ENCODE measurements around the gene RNU1-3.
"Not testable (repeated sequence)": the region's sequence is repeated elsewhere in the genome, so short reads cannot be mapped to it uniquely, and the experiment has no call there.

The RNU1-3 gene

DNA sequence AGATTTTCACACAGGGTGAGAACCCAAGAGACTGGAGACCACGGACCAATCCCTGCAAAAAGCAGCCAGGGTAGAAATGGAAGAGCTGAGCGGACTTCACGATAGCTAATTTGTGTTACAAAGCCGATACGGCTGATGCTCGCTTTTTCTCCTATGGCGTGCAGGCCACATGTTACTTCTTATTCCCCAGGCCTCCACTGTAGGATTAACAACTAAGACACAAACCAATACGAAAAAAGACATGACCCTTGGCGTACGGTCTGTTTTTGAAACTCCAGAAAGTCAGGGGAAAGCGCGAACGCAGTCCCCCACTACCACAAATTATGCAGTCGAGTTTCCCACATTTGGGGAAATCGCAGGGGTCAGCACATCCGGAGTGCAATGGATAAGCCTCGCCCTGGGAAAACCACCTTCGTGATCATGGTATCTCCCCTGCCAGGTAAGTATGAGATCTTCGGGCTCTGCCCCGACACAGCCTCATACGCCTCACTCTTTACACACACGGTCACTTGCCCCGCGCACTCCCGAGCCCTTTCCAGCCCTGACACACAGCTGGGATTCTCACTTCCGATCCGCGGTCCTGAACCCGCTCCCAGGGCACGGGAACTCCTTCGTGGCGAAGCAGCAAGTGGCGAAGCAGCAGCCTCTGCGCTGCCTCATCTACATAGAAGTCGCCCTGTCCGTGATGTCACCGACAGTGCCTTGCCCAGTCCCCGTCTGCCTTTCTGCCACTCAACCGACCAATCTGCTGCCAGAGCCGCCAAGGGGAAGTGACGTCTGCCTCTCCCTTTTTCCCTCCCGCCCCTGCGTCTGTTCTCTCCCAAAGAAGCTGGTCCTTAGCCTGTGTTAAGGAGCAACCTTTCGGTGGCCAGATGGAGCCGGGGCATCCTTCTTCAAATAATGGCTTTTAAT is at the start of gene RNU1-3:
RNU1-3 (minus strand) TSS at position 447 of the 912 bp plus-strand sequence.
- not testable (repeated sequence) for DNase-seq (ENCODE audit: low read depth, low spot score)

DNA sequence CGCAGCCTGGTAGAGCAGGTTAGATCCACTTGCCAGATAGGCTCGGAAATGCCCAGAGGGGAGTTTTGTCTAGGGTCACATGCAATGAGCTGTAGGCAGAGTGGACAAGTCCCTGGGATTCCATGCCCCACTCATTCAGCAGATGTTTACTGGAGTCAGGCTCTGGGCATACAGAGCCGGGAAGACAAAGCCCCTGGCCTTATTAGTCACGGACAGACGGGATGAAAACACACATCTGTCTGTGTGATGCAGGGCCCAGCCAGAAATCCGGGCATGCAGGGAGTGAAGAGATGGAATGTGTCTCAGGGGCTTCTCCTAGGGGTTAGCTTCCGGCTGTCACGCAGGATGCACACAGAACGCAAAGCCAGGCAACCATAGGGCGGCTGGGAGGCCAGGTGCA is 46.7 kb upstream of the RNU1-3 start:
- not testable (repeated sequence) for DNase-seq (ENCODE audit: low read depth, low spot score)

DNA sequence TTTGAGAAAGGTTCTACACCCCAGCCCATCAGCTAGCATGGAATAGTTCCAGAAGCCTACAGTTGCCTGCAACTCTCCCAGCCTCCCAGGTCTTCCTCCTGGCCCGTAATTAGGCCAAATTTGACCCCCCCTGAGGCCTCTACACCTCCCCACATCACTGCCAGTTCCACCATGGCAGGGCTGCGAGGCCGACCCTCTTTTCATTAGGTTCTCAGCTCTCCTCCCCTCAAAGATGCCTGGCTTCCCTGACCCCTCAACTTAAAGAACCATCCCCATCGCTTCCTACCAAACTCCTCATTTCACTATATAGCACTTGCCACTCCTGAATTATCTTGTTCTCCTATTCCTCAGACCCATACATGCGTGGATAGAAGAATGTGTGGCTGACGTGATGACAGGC is 46.2 kb upstream of the RNU1-3 start:
- DNase-seq (ENCODE audit: low read depth, low spot score): not testable (repeated sequence)

DNA sequence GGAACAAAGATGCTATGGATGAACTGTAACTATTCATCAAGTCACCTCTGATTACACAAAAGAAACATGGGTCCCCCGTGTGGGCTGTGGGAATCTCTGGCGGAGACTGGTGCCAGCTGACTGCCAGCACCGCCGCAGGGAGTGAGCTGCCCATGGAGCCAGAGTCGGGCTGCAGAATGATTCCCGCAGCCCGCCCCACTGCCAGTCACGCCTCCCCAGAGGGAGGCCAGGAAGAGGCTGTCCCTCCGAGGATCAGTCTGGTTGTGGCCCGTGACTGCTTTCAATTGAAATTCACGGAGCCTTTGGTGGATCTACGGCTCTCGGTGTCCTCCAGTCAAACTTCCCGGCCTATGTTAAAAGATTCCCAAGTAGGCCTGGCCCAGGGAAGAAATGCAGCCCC is 45.8 kb upstream of the RNU1-3 start:
- DNase-seq (ENCODE audit: low read depth, low spot score): not testable (repeated sequence)

DNA sequence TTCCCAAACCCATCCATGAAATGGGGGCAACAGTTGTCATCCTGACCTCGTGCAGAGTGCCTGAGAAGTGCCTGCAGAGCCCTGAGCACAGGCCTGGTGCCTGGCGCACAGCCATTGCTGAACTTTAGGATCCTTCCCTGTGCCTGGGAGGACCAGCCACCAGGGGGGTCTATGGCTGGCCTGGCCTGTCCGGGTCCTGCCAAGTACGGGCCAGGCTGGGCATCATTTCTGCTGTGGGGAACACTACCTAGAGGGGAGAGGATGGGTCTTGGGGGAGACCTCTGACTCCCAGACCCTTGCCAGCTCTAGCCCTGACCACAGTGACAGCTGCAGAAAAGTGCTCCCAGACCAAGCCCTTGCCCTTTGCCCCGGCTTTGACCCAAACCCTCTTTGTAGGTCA is 45.4 kb upstream of the RNU1-3 start:
- not testable (repeated sequence) for DNase-seq (ENCODE audit: low read depth, low spot score)

DNA sequence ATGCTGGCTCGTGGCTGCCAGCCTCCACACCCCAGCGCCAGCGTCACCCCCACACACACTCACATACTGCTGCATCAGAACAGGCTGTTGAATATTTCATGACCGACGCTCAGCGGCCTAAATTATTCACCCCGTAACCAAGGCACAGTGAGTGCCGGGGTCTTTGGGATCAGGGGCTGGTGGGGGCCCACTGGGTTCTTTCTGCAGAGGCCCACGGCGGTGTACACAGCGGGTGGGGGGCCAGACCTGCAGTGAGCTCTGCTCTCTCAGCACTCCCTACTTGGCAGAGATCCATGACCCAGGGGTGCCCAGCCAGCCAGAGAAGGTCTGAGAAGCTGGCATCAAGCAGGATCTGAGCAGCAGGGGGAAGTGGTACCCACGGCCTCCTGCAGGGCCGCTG is 43.9 kb upstream of the RNU1-3 start:
- DNase-seq (ENCODE audit: low read depth, low spot score): not testable (repeated sequence)

DNA sequence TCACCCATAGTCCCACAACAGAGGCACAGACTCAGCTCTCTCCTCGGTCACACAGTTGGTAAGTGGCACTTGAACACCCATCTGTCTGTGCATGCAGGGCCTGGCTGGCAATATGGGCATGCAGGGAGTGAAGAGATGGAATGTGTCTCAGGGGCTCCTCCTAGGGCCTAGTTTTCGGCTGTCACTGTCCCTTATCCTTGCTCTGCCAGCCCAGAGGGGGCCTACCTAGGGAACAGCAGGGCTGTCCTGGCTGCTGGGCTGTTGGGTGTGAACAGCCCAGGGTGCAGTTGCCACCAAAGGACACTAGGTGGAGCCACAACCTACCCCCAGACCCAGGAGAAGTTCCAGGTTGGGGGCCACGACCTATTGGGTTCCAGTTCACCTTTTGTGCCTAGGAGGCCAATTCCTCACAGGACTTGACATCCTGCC is 42.9 kb upstream of the RNU1-3 start:
- DNase-seq (ENCODE audit: low read depth, low spot score): not testable (repeated sequence)

DNA sequence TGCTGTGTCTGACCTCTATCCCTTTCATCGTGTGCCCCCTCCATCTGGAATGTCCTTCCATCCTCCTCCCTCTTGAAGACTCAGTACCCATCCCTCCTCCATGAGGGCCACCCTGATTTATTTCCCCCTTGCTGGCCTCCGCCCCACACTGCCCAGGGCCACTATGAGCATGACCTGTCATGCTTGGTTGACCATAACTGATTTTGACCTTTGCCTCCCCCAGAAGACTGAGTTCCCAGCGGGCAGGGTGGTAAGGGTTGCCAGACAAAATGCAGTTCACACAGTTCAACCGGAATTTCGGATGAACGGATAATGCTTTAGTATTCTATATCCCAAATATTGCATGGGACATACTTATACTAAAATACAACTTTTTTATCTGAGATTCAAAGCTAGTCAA is 42.0 kb upstream of the RNU1-3 start:
- DNase-seq (ENCODE audit: low read depth, low spot score): not testable (repeated sequence)

DNA sequence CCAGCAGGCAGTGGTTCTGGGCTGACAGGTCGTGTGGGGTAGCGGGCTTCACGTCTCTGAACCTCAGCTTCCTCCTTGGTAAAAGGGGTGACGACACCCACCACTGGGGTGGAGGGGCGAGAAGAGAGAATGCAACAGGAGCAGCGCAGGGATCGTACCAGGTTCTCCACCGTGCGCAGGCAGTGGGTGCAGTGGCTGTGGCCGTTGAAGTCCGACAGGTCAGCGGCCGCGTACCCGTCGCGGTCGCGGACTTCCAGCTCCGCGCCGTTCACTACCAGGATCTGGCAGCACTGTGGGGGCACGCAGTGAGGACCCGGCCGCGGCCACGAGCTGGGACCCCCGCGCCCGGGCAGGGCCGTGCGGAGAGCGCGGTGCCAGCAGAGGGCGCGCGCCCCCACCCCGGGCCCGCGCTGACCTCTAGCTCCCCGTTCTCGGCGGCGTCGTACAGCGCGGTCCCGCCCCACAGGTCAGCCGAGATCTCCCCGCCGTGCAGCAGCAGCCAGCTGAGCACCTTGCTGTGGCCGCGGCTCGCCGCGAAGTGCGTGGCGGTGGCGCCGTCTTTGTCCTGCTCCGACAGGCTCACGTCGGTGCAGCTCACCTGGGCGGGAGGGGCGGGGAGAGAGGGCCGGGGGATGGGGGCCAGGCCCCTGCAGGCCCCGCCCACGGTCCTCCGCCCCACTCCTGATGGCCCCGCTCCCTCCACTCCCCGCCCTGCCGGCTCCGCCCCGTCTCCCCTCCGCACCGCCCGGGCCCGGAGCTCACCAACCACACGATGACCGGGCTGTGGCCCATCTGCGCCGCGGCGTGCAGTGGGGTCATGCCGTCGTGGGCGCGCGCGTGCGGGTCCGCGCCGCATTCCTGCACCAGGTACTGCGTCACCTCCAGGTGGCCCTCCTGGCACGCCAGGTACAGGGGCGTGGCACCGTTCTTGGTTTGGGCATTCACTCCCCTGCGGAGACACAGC is 40.7 kb upstream of the RNU1-3 start:
- not testable (repeated sequence) for DNase-seq (ENCODE audit: low read depth, low spot score)

DNA sequence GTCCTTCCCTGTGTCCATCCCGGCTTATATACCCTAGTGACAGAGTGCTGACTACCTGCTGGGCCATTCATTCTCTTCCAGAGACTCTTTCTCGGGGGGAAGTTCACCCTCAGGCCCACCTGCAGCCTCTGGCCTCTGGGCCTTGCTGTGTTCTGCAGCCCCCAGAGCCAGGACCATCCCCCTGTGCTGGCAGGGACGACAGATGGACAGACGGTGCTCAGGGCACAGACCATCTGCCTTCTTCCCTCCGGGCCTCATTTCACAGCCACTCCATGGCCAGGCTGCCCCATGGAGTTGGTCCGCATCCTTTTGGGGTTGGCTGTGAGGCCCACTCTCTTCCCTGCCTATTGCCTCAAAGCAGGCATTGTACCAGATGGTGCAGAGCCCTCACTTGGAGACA is 39.6 kb upstream of the RNU1-3 start:
- DNase-seq (ENCODE audit: low read depth, low spot score): not testable (repeated sequence)

DNA sequence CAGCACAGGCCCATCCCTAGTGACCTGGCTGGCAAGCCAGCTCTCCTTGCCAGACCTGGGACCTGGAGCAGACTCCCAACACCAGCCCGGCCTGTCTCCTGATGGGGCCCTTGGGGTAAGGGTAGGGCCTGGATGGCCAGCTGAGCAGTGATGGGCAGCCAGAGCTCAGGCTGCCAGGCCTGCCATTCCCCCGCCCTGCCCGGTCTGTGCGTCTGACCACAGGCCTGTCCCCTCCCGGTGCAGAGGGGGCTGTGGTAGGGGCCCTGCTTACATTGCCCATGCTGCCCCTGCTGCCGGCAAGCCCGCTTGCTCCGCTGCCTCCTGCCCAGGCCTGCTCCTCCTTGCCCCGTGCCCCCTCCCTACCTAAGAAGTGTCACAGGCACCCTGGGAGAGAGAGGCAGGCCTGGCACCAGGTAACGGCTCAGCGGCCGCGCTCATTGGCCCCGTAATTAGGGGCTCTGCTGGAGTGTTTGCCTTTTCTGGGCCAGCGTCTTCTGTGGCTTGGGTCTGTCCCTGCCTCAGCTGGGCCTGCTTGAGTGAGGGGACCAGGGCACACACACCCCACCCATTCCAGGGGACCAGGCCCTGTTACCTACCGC is 37.9 kb upstream of the RNU1-3 start:
- not testable (repeated sequence) for DNase-seq (ENCODE audit: low read depth, low spot score)

DNA sequence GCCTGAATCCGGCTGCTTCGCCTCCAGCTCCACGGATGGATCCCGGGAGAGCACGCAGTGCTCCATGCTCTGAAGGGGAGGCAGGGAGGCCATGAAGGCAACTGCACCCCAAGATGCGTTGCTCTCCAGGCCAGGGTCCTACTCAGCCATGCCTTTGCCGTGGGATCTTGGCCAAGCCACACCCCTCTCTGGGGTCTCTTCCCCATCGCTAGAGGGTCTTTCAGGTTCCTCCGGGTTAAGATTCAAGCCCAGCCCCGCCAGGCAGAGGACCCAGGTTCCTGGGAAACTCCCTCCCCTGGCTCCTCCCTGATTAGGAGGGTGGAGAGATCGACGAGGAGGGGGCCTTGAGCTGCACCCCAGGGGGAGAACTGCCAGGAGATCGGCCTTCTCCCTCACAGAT is 37.3 kb upstream of the RNU1-3 start:
- not testable (repeated sequence) for DNase-seq (ENCODE audit: low read depth, low spot score)

DNA sequence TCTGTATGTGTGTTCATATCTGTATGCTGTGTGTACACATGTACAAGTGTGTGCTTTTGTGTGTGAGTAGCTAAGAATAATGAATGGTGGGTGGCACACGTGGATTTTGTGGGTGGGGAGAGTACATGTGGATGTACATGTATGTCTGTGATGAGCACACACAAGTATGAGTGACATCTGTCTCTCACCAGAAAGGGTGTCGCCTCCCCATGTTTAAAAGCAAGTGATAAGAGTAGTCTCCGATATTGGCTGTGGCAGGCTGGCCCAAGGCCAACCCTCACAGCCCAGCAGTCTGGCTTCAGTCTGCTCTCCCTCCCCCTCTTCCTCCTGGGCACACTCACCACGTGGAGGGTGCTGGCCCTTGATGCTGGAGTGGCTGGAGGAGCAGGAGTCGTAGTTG is 36.9 kb upstream of the RNU1-3 start:
- DNase-seq (ENCODE audit: low read depth, low spot score): not testable (repeated sequence)

DNA sequence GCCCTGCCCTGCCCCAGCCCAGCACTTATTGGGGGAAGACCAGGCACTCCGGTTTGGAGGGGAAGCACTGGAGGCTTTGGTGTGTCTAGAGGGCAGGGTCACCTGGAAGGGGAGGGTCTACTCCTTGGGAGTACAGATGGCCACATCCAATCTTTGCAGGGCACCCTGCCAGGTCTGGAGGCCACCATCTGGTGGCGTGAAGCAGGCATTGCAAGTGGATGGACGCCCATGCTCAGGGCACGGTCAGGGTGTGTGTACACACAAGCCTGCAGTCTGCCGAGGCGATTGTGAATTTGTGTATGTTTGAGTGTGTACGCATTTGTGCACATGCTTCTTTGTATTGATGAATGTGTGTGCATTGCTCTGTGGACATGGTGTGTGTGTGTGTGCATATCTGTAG is 36.4 kb upstream of the RNU1-3 start:
- not testable (repeated sequence) for DNase-seq (ENCODE audit: low read depth, low spot score)

DNA sequence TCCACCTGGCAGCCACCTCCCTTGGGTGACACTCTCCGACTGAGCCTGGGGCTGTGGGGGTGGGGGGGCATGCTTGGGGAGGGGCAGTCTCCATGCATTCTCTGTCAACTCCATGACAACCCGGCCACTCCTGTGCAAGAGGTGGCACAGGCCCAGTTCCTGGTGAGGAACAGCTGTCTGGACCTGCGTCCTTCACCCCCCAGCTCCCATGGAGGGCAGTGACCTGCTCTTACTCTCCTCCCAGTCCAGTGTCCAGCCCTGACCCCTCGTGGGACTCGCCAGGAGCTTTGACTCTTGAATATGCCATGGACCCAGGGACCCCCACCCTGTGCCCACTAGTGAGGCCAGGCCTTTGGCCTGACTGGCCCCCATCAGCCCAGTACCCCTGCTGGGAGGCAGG is 35.5 kb upstream of the RNU1-3 start:
- not testable (repeated sequence) for DNase-seq (ENCODE audit: low read depth, low spot score)

DNA sequence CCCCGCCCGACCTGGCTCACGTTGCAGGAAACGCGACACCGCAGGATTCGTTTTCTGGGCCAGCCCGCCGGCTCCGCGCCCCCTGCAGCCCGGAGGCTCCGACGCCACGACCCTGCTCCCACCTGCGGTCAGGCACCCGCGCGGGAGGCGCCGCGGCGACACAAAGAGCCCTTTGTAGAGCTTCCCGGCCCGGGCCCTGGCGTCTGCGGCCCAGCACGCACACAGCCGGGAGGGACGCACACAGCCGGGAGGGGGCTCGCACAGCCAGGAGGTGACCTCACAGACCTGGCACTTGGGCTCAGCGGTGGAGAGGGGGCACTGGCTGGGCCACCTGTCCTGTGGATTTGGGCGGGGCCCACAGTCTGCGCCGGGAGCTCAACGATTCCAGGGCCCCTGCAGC is 34.4 kb upstream of the RNU1-3 start:
- not testable (repeated sequence) for DNase-seq (ENCODE audit: low read depth, low spot score)

DNA sequence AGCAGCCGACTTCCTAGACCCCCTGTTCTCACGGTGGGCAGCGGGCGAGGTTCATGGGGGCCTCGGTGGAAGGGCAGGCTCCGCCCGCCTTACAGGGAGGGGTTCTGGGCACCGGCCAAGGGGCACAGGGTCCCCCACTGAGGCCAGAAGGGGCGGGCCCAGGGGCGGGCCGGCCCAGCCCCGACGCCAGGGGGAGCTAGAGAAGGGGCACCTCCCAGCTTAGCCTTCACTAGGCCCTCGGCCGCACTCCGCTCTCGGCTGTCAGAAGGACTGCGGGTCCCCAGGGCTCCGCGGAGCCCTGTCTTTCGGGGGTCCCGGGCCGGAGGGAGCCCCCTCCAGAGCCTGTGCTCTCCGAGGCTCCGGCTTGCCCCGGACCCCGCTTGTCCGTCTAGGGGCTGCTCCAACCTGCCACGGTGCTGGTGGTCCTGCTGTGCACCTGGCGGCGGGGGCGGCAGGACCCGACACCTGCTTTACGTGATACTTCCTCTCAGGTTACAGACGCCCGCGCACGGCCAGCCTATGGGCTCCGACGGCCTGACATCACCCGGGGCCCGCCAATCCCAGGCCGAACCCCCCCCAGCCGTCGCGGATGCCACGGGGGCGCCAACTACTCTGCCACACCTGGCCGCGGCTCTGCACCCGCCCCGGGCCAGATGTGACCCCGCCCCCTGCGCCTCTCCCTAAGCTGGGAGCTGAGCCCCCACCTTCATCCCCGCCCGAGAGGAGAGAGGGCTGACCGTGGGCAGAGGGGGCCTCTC is 33.6 kb upstream of the RNU1-3 start:
- not testable (repeated sequence) for DNase-seq (ENCODE audit: low read depth, low spot score)

DNA sequence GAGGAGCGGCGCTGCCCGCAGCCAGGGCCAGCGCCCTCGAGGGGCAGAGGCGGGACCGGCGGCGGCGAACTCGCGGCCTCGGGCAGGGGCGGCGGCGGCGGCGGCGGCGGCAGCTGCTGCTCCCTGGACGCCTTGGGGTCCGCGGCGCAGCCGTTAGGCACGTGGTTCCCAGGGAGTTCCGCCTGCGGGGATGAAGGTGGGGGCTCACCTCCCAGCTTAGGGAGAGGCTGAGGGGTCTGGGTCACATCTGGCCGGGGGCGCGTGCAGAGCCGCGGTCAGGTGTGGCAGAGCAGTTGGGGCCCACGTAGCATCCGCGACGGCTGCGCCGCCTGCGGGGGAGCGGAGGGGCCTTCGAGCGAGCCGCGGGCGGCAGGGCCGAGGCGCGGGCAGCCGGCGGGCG is 32.7 kb upstream of the RNU1-3 start:
- DNase-seq (ENCODE audit: low read depth, low spot score): not testable (repeated sequence)

DNA sequence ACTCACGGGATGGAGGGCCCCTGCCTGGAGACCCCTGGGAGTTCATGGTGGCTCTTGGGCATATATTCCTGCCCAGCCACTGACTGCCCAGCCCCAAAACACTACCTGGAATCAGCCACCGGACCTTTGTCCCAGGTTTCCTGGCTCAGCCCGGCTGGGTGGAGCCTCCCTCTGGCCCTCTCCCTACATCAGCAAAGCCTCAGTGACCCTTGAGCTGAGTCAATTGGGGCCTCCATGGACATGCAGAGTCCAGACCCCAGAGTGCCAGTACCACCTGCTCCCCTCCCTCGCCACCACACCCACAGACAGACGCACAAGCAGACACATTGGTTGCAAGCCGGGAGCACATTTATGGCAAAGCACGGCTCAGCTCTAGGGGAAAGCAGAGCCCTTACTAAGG is 30.4 kb upstream of the RNU1-3 start:
- not testable (repeated sequence) for DNase-seq (ENCODE audit: low read depth, low spot score)

DNA sequence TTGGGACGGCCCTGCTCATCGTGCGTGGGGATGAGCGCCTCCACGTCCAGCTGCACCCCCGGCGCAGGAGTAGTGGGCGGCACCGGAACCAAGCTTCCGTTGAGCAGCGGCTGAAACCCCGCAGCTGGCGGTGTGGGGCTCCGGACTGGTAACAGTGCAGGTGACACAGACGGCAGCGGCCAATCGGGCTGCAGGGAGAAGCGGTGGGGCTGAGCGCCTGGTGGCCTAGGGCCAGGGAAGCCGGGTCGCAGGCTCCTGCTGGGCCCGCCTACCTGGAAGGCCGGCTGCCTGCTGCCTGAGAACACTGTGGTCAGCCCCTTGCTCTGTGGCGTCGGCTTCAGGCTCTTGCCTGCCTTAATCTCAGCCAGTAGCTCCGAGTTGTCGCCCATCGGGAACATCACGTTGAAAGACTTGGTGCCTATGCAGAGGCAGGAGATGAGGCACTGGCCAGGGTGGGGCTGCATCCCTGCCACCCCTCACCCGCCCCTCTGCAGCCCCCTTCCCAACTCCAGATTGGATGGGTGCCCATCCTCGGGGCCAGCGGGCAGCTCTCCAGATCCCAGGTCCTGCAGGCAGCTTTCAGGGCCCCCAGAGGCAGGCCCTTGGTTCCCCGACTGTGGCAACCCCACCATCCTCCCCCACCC is 29.9 kb upstream of the RNU1-3 start:
- not testable (repeated sequence) for DNase-seq (ENCODE audit: low read depth, low spot score)
